ENCODE measurements around the gene SGTA.

The SGTA gene

GRCh38 chr19:2756477-2756876 lies 26.6 kb downstream of the SGTA start:
- no peaks in the 10 kb centered on the region for H4K20me1 ChIP-seq (ENCODE audit: insufficient read depth, low read length, poor library complexity, severe bottlenecking)
- no peaks in the 10 kb centered on the region for H3K79me2 ChIP-seq (ENCODE audit: insufficient read depth, low read length)
- no peaks in the 10 kb centered on the region for H3K27me3 ChIP-seq (ENCODE audit: insufficient read depth, low read length, poor library complexity, severe bottlenecking)
- peaks cover 36% of the 10 kb centered on the region for H3K36me3 ChIP-seq (ENCODE audit: insufficient read depth, low read length)
- no peak overlapping the region for H2AFZ ChIP-seq (ENCODE audit: low read length)
- H3K4me1 ChIP-seq (ENCODE audit: insufficient read depth, low read length, poor library complexity, severe bottlenecking), result no peaks in the 10 kb centered on the region
- H3K9me2 ChIP-seq (replicated peaks; ENCODE audit: low read depth, low read length), result no peaks in the 10 kb centered on the region
- H3K4me2 ChIP-seq (ENCODE audit: low read depth, low read length, poor library complexity, severe bottlenecking), result no peak overlapping the region
- H3F3A ChIP-seq (ENCODE audit: low read depth), result no peaks in the 10 kb centered on the region
- no peak overlapping the region for H3K4me3 ChIP-seq (ENCODE audit: low read length, poor library complexity, severe bottlenecking)
- TF ChIP-seq EZH2phosphoT487 (IDR thresholded peaks at IDR 0.05; ENCODE audit: borderline replicate concordance), result no peak
- TF ChIP-seq CTCF (conservative IDR thresholded peaks at IDR 0.05; ENCODE audit: low read length), result no peak
- no peaks in the 10 kb centered on the region for H3K9me3 ChIP-seq (ENCODE audit: insufficient read depth, low read depth, low read length)
- no peak overlapping the region for H3K9ac ChIP-seq (ENCODE audit: low read depth, low read length, poor library complexity, severe bottlenecking)

- Histone ChIP-seq H2AFZ (ENCODE audit: low read length) (no peak overlapping the region), H3F3A (ENCODE audit: low read depth) (no peaks in the 10 kb centered on the region), H3K4me3 (ENCODE audit: low read length, poor library complexity, severe bottlenecking) (no peak overlapping the region), H3K36me3 (ENCODE audit: insufficient read depth, low read length) (peaks cover 29% of the 10 kb centered on the region), H3K9ac (ENCODE audit: low read depth, low read length, poor library complexity, severe bottlenecking) (no peak overlapping the region), H3K27me3 (ENCODE audit: insufficient read depth, low read length, poor library complexity, severe bottlenecking) (no peaks in the 10 kb centered on the region), H3K4me1 (ENCODE audit: insufficient read depth, low read length, poor library complexity, severe bottlenecking) (no peaks in the 10 kb centered on the region), H3K9me3 (ENCODE audit: insufficient read depth, low read depth, low read length) (no peaks in the 10 kb centered on the region), H3K79me2 (ENCODE audit: insufficient read depth, low read length) (no peaks in the 10 kb centered on the region), H3K9me2 (replicated peaks; ENCODE audit: low read depth, low read length) (no peaks in the 10 kb centered on the region), H3K4me2 (ENCODE audit: low read depth, low read length, poor library complexity, severe bottlenecking) (no peak overlapping the region), H4K20me1 (ENCODE audit: insufficient read depth, low read length, poor library complexity, severe bottlenecking) (no peaks in the 10 kb centered on the region)
- TF ChIP-seq EZH2phosphoT487 (IDR thresholded peaks at IDR 0.05; ENCODE audit: borderline replicate concordance) (no peak), CTCF (conservative IDR thresholded peaks at IDR 0.05; ENCODE audit: low read length) (no peak)
These were observed 27.3 kb downstream of the SGTA start for GRCh38 chr19:2755811-2756210.

- H3K36me3 ChIP-seq (ENCODE audit: insufficient read depth, low read length), result peaks cover 26% of the 10 kb centered on the region
- H3K4me2 ChIP-seq (ENCODE audit: low read depth, low read length, poor library complexity, severe bottlenecking), result no peak overlapping the region
- no peaks in the 10 kb centered on the region for H3K79me2 ChIP-seq (ENCODE audit: insufficient read depth, low read length)
- H3K9ac ChIP-seq (ENCODE audit: low read depth, low read length, poor library complexity, severe bottlenecking), result no peak overlapping the region
- H3K4me1 ChIP-seq (ENCODE audit: insufficient read depth, low read length, poor library complexity, severe bottlenecking), result no peaks in the 10 kb centered on the region
- no peaks in the 10 kb centered on the region for H4K20me1 ChIP-seq (ENCODE audit: insufficient read depth, low read length, poor library complexity, severe bottlenecking)
- H2AFZ ChIP-seq (ENCODE audit: low read length), result no peak overlapping the region
- no peaks in the 10 kb centered on the region for H3K27me3 ChIP-seq (ENCODE audit: insufficient read depth, low read length, poor library complexity, severe bottlenecking)
- no peaks in the 10 kb centered on the region for H3K9me3 ChIP-seq (ENCODE audit: insufficient read depth, low read depth, low read length)
- H3F3A ChIP-seq (ENCODE audit: low read depth), result no peaks in the 10 kb centered on the region
- no peaks in the 10 kb centered on the region for H3K9me2 ChIP-seq (replicated peaks; ENCODE audit: low read depth, low read length)
- TF ChIP-seq EZH2phosphoT487 (IDR thresholded peaks at IDR 0.05; ENCODE audit: borderline replicate concordance) (no peak), CTCF (conservative IDR thresholded peaks at IDR 0.05; ENCODE audit: low read length) (no peak)
- H3K4me3 ChIP-seq (ENCODE audit: low read length, poor library complexity, severe bottlenecking), result no peak overlapping the region
These were observed 27.7 kb downstream of the SGTA start for GRCh38 chr19:2755448-2755705.
